PC-3 (cell line): Measurements from ENCODE around the gene BCAP29.

Experiments
- EZH2 ChIP-seq: fragments of 300-600 bp; sonication (generic); IDR thresholded peaks from one replicate; pipeline ENCODE4 v1.6.1; 2017; ENCODE audit warnings: antibody characterized with exemption, mild to moderate bottlenecking, low read length; ENCODE audit not compliant: unreplicated experiment
- EZH2phosphoT487 ChIP-seq: fragments of 300-600 bp; sonication (generic); IDR thresholded peaks from 2 replicates; pipeline ENCODE4 v1.6.1; 2018; ENCODE audit warnings: mild to moderate bottlenecking, antibody characterized with exemption, low read length, borderline replicate concordance
- TF ChIP-seq, protein P1 (sequence below): fragments of 300-600 bp; sonication (generic); conservative IDR thresholded peaks from 2 replicates; pipeline ENCODE4 v1.5.1; 2017; ENCODE audit warnings: antibody characterized with exemption, low read depth, mild to moderate bottlenecking, low read length

GRCh38 chr7:107588529-107589130 lies 8.6 kb downstream of the BCAP29 start:
- TF ChIP-seq, protein P1, sequence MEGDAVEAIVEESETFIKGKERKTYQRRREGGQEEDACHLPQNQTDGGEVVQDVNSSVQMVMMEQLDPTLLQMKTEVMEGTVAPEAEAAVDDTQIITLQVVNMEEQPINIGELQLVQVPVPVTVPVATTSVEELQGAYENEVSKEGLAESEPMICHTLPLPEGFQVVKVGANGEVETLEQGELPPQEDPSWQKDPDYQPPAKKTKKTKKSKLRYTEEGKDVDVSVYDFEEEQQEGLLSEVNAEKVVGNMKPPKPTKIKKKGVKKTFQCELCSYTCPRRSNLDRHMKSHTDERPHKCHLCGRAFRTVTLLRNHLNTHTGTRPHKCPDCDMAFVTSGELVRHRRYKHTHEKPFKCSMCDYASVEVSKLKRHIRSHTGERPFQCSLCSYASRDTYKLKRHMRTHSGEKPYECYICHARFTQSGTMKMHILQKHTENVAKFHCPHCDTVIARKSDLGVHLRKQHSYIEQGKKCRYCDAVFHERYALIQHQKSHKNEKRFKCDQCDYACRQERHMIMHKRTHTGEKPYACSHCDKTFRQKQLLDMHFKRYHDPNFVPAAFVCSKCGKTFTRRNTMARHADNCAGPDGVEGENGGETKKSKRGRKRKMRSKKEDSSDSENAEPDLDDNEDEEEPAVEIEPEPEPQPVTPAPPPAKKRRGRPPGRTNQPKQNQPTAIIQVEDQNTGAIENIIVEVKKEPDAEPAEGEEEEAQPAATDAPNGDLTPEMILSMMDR: no peak
- no peak for TF ChIP-seq EZH2
- TF ChIP-seq EZH2phosphoT487: no peak
